Measurements from ENCODE around the gene KCNJ6.

The KCNJ6 gene

GRCh38 chr21:37627561-37627960 is 288.7 kb downstream of the KCNJ6 start:
- no peak overlapping the region for H3K4me2 ChIP-seq (ENCODE audit: low read length)
- H3K4me3 ChIP-seq (ENCODE audit: low read length): no peak overlapping the region
- no peaks in the 10 kb centered on the region for H3K36me3 ChIP-seq (ENCODE audit: insufficient read depth, low read length)
- peaks cover 5% of the 10 kb centered on the region for H3K4me1 ChIP-seq (ENCODE audit: control insufficient read depth, insufficient read depth, low read length)
- H3K9ac ChIP-seq (ENCODE audit: low read depth, low read length): no peak overlapping the region
- peaks cover 3% of the 10 kb centered on the region for H3K27me3 ChIP-seq (ENCODE audit: control insufficient read depth, insufficient read depth, low read length)
- H3K9me3 ChIP-seq (replicated peaks; ENCODE audit: low read length): no peaks in the 10 kb centered on the region

GRCh38 chr21:37627074-37627473 is 289.2 kb downstream of the KCNJ6 start:
- no peaks in the 10 kb centered on the region for H3K9me3 ChIP-seq (replicated peaks; ENCODE audit: low read length)
- H3K36me3 ChIP-seq (ENCODE audit: insufficient read depth, low read length): no peaks in the 10 kb centered on the region

GRCh38 chr21:37626320-37626719 is 289.9 kb downstream of the KCNJ6 start:
- Histone ChIP-seq H3K4me3 (ENCODE audit: low read length) (no peak overlapping the region), H3K9ac (ENCODE audit: low read depth, low read length) (no peak overlapping the region), H3K4me1 (ENCODE audit: control insufficient read depth, insufficient read depth, low read length) (peaks cover 5% of the 10 kb centered on the region), H3K4me2 (ENCODE audit: low read length) (no peak overlapping the region), H3K27me3 (ENCODE audit: control insufficient read depth, insufficient read depth, low read length) (no peaks in the 10 kb centered on the region), H3K36me3 (ENCODE audit: insufficient read depth, low read length) (no peaks in the 10 kb centered on the region), H3K9me3 (replicated peaks; ENCODE audit: low read length) (no peaks in the 10 kb centered on the region)

More at GRCh38 chr21:37627074-37627473, 289.2 kb downstream of the KCNJ6 start:
- no peak overlapping the region for H3K9ac ChIP-seq (ENCODE audit: low read depth, low read length)
- no peak overlapping the region for H3K4me3 ChIP-seq (ENCODE audit: low read length)
- H3K4me1 ChIP-seq (ENCODE audit: control insufficient read depth, insufficient read depth, low read length): peaks cover 5% of the 10 kb centered on the region
- H3K27me3 ChIP-seq (ENCODE audit: control insufficient read depth, insufficient read depth, low read length): peaks cover 3% of the 10 kb centered on the region
- H3K4me2 ChIP-seq (ENCODE audit: low read length): no peak overlapping the region

GRCh38 chr21:37623689-37624088 is 292.6 kb downstream of the KCNJ6 start:
- H3K9me3 ChIP-seq (replicated peaks; ENCODE audit: low read length): no peaks in the 10 kb centered on the region

GRCh38 chr21:37623183-37623582 is 293.1 kb downstream of the KCNJ6 start:
- Histone ChIP-seq H3K9ac (ENCODE audit: low read depth, low read length) (no peak overlapping the region), H3K4me3 (ENCODE audit: low read length) (no peak overlapping the region), H3K4me2 (ENCODE audit: low read length) (no peak overlapping the region), H3K4me1 (ENCODE audit: control insufficient read depth, insufficient read depth, low read length) (peaks cover 9% of the 10 kb centered on the region), H3K36me3 (ENCODE audit: insufficient read depth, low read length) (no peaks in the 10 kb centered on the region), H3K9me3 (replicated peaks; ENCODE audit: low read length) (no peaks in the 10 kb centered on the region), H3K27me3 (ENCODE audit: control insufficient read depth, insufficient read depth, low read length) (no peaks in the 10 kb centered on the region)

More at GRCh38 chr21:37623689-37624088, 292.6 kb downstream of the KCNJ6 start:
- Histone ChIP-seq H3K4me2 (ENCODE audit: low read length) (no peak overlapping the region), H3K9ac (ENCODE audit: low read depth, low read length) (no peak overlapping the region), H3K27me3 (ENCODE audit: control insufficient read depth, insufficient read depth, low read length) (no peaks in the 10 kb centered on the region), H3K4me3 (ENCODE audit: low read length) (no peak overlapping the region), H3K4me1 (ENCODE audit: control insufficient read depth, insufficient read depth, low read length) (peaks cover 9% of the 10 kb centered on the region), H3K36me3 (ENCODE audit: insufficient read depth, low read length) (no peaks in the 10 kb centered on the region)

GRCh38 chr21:37622755-37623154 is 293.5 kb downstream of the KCNJ6 start:
- Histone ChIP-seq H3K9ac (ENCODE audit: low read depth, low read length) (no peak overlapping the region), H3K9me3 (replicated peaks; ENCODE audit: low read length) (no peaks in the 10 kb centered on the region), H3K27me3 (ENCODE audit: control insufficient read depth, insufficient read depth, low read length) (no peaks in the 10 kb centered on the region), H3K4me2 (ENCODE audit: low read length) (no peak overlapping the region), H3K4me3 (ENCODE audit: low read length) (no peak overlapping the region), H3K4me1 (ENCODE audit: control insufficient read depth, insufficient read depth, low read length) (peaks cover 9% of the 10 kb centered on the region), H3K36me3 (ENCODE audit: insufficient read depth, low read length) (no peaks in the 10 kb centered on the region)

GRCh38 chr21:37620401-37620800 is 295.9 kb downstream of the KCNJ6 start:
- Histone ChIP-seq H3K9me3 (replicated peaks; ENCODE audit: low read length) (no peaks in the 10 kb centered on the region), H3K4me1 (ENCODE audit: control insufficient read depth, insufficient read depth, low read length) (peaks cover 4% of the 10 kb centered on the region), H3K4me3 (ENCODE audit: low read length) (no peak overlapping the region)

GRCh38 chr21:37619464-37619974 is 296.7 kb downstream of the KCNJ6 start:
- no peaks in the 10 kb centered on the region for H3K36me3 ChIP-seq (ENCODE audit: insufficient read depth, low read length)
- H3K4me2 ChIP-seq (ENCODE audit: low read length): no peak overlapping the region
- peaks cover 4% of the 10 kb centered on the region for H3K4me1 ChIP-seq (ENCODE audit: control insufficient read depth, insufficient read depth, low read length)
- no peak overlapping the region for H3K9ac ChIP-seq (ENCODE audit: low read depth, low read length)
- H3K9me3 ChIP-seq (replicated peaks; ENCODE audit: low read length): no peaks in the 10 kb centered on the region
- H3K27me3 ChIP-seq (ENCODE audit: control insufficient read depth, insufficient read depth, low read length): no peaks in the 10 kb centered on the region
- no peak overlapping the region for H3K4me3 ChIP-seq (ENCODE audit: low read length)

More at GRCh38 chr21:37620401-37620800, 295.9 kb downstream of the KCNJ6 start:
- Histone ChIP-seq H3K9ac (ENCODE audit: low read depth, low read length) (no peak overlapping the region), H3K36me3 (ENCODE audit: insufficient read depth, low read length) (no peaks in the 10 kb centered on the region), H3K27me3 (ENCODE audit: control insufficient read depth, insufficient read depth, low read length) (no peaks in the 10 kb centered on the region), H3K4me2 (ENCODE audit: low read length) (no peak overlapping the region)

- no peaks in the 10 kb centered on the region for H3K9me3 ChIP-seq (replicated peaks; ENCODE audit: low read length)
- H3K9ac ChIP-seq (ENCODE audit: low read depth, low read length): no peak overlapping the region
- no peak overlapping the region for H3K4me2 ChIP-seq (ENCODE audit: low read length)
- H3K27me3 ChIP-seq (ENCODE audit: control insufficient read depth, insufficient read depth, low read length): no peaks in the 10 kb centered on the region
- H3K36me3 ChIP-seq (ENCODE audit: insufficient read depth, low read length): no peaks in the 10 kb centered on the region
- H3K4me1 ChIP-seq (ENCODE audit: control insufficient read depth, insufficient read depth, low read length): peaks cover 4% of the 10 kb centered on the region
- no peak overlapping the region for H3K4me3 ChIP-seq (ENCODE audit: low read length)
Observed at GRCh38 chr21:37618081-37618480, 298.2 kb downstream of the KCNJ6 start.

GRCh38 chr21:37615962-37616361 is 300.3 kb downstream of the KCNJ6 start:
- H3K27me3 ChIP-seq (ENCODE audit: control insufficient read depth, insufficient read depth, low read length): no peaks in the 10 kb centered on the region
- H3K4me3 ChIP-seq (ENCODE audit: low read length): no peak overlapping the region
- H3K9me3 ChIP-seq (replicated peaks; ENCODE audit: low read length): no peaks in the 10 kb centered on the region
- H3K36me3 ChIP-seq (ENCODE audit: insufficient read depth, low read length): no peaks in the 10 kb centered on the region
- H3K9ac ChIP-seq (ENCODE audit: low read depth, low read length): no peak overlapping the region
- peaks cover 4% of the 10 kb centered on the region for H3K4me1 ChIP-seq (ENCODE audit: control insufficient read depth, insufficient read depth, low read length)
- H3K4me2 ChIP-seq (ENCODE audit: low read length): no peak overlapping the region

GRCh38 chr21:37614351-37614875 is 301.8 kb downstream of the KCNJ6 start:
- no peaks in the 10 kb centered on the region for H3K36me3 ChIP-seq (ENCODE audit: insufficient read depth, low read length)
- H3K4me2 ChIP-seq (ENCODE audit: low read length): no peak overlapping the region
- H3K9me3 ChIP-seq (replicated peaks; ENCODE audit: low read length): no peaks in the 10 kb centered on the region
- H3K4me1 ChIP-seq (ENCODE audit: control insufficient read depth, insufficient read depth, low read length): no peaks in the 10 kb centered on the region
- H3K4me3 ChIP-seq (ENCODE audit: low read length): no peak overlapping the region
- H3K27me3 ChIP-seq (ENCODE audit: control insufficient read depth, insufficient read depth, low read length): no peaks in the 10 kb centered on the region
- H3K9ac ChIP-seq (ENCODE audit: low read depth, low read length): no peak overlapping the region

- Histone ChIP-seq H3K4me2 (ENCODE audit: low read length) (no peak overlapping the region), H3K4me1 (ENCODE audit: control insufficient read depth, insufficient read depth, low read length) (no peaks in the 10 kb centered on the region), H3K27me3 (ENCODE audit: control insufficient read depth, insufficient read depth, low read length) (no peaks in the 10 kb centered on the region), H3K4me3 (ENCODE audit: low read length) (no peak overlapping the region), H3K9me3 (replicated peaks; ENCODE audit: low read length) (no peaks in the 10 kb centered on the region), H3K36me3 (ENCODE audit: insufficient read depth, low read length) (no peaks in the 10 kb centered on the region), H3K9ac (ENCODE audit: low read depth, low read length) (no peak overlapping the region)
Observed at GRCh38 chr21:37607081-37607480, 309.2 kb downstream of the KCNJ6 start.
